LNCaP clone FGC (cell line): ENCODE measurements around the gene PLEKHM2.

ENCODE experiments used
- DNase-seq: peaks from one replicate; pipeline ENCODE4 v3.0.0-alpha.2; 2011; ENCODE audit warnings: low read depth
- H3K4me3 ChIP-seq: 2 replicates; pipeline ENCODE4 v1.5.1; 2011; ENCODE audit warnings: mild to moderate bottlenecking, low read depth, low read length, control low read depth
- TF ChIP-seq, protein P1 (sequence below): IDR thresholded peaks from 2 replicates; pipeline ENCODE4 v1.5.1; 2012; ENCODE audit warnings: mild to moderate bottlenecking; ENCODE audit not compliant: control insufficient read depth, insufficient read depth; ENCODE audit errors: extremely low read depth

The PLEKHM2 gene

DNA sequence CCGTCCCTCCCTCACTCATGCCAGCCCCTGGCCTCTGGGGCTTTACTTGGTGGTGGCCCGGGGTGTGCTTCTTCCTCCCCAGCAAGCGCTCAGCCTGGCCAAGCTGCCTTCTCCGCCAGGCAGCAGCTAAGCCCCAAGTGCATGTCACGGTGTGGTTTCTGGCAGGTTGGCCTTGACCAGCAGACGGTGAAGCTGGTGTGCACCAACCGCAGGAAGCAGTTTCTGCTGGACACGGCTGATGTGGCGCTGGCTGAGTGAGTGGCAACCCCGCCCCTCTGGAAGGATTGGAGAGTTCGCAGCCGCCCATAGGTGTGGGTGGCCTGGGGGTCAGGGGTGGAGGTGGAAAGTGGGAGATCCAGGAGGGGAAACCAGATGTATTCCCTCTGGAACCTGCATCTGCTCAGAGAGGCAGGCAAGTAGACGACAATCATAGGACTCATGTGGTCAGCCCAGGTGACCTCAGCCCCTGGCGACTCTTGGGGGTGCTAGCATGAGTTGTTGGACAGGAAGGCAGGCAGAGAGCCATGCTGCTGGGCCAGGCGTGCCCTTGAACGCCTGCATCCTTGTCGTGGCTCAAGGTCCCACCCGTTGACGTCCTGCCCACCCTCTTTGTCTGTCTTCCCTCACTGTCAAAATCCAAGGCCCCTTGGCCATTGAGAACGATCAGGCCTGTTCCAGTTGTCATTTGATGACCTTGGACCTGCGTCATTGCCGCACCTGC is 45.0 kb downstream of the PLEKHM2 start:
- TF ChIP-seq, protein P1, sequence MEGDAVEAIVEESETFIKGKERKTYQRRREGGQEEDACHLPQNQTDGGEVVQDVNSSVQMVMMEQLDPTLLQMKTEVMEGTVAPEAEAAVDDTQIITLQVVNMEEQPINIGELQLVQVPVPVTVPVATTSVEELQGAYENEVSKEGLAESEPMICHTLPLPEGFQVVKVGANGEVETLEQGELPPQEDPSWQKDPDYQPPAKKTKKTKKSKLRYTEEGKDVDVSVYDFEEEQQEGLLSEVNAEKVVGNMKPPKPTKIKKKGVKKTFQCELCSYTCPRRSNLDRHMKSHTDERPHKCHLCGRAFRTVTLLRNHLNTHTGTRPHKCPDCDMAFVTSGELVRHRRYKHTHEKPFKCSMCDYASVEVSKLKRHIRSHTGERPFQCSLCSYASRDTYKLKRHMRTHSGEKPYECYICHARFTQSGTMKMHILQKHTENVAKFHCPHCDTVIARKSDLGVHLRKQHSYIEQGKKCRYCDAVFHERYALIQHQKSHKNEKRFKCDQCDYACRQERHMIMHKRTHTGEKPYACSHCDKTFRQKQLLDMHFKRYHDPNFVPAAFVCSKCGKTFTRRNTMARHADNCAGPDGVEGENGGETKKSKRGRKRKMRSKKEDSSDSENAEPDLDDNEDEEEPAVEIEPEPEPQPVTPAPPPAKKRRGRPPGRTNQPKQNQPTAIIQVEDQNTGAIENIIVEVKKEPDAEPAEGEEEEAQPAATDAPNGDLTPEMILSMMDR, result no peak
- DNase-seq, result no peak
- no peak overlapping the region for H3K4me3 ChIP-seq

- no peak for DNase-seq
- no peak overlapping the region for H3K4me3 ChIP-seq
- TF ChIP-seq, protein P1, result no peak
Measured at GRCh38 chr1:15730423-15730822, 46.3 kb downstream of the PLEKHM2 start.

GRCh38 chr1:15730936-15731335 is 46.8 kb downstream of the PLEKHM2 start:
- H3K4me3 ChIP-seq, result no peak overlapping the region
- TF ChIP-seq, protein P1, result no peak
- no peak for DNase-seq

- TF ChIP-seq, protein P1, result no peak
- DNase-seq, result no peak
- no peak overlapping the region for H3K4me3 ChIP-seq
Measured at GRCh38 chr1:15731735-15732685, 47.9 kb downstream of the PLEKHM2 start.

- TF ChIP-seq, protein P1, result no peak
- no peak for DNase-seq
- no peak overlapping the region for H3K4me3 ChIP-seq
Measured at GRCh38 chr1:15732686-15733081, 48.6 kb downstream of the PLEKHM2 start.

- no peak overlapping the region for H3K4me3 ChIP-seq
- no peak for DNase-seq
- TF ChIP-seq, protein P1, result no peak
Measured at GRCh38 chr1:15733218-15733725, 49.2 kb downstream of the PLEKHM2 start.
